Thymus (tissue), 11 donors: ENCODE data around the gene CABP2. TPM values are rescaled to one million over a fixed set of nuclear protein-coding genes. Genes with fewer than 3 reads are reported as not detected.
"Not testable (repeated sequence)": the region's sequence is repeated elsewhere in the genome, so short reads cannot be mapped to it uniquely, and the experiment has no call there.

Source experiments
- DNase-seq, 9 donors: peaks; one replicate each; pipeline ENCODE4 v3.0.0-alpha.2; 2013; ENCODE audit warnings: low spot score in 9 of 9, low read depth in 6 of 9, missing footprints in 1 of 9
- H3K27ac ChIP-seq, 2 donors: one replicate each; pipeline ENCODE4 v1.5.1; 2013; ENCODE audit warnings: control low read depth in 1 of 2, low read depth in 1 of 2, low read length in 1 of 2, mild to moderate bottlenecking in 1 of 2, moderate library complexity in 1 of 2
- H3K27me3 ChIP-seq, 2 donors: one replicate each; pipeline ENCODE4 v1.5.1; 2013; ENCODE audit warnings: low read length in 1 of 2; ENCODE audit not compliant: control insufficient read depth in 2 of 2, insufficient read depth in 1 of 2
- H3K36me3 ChIP-seq, 2 donors: one replicate each; pipeline ENCODE4 v1.5.1; 2013; ENCODE audit warnings: low read length in 1 of 2, mild to moderate bottlenecking in 1 of 2, moderate library complexity in 1 of 2; ENCODE audit not compliant: control insufficient read depth in 2 of 2, insufficient read depth in 2 of 2
- H3K4me1 ChIP-seq, 2 donors: one replicate each; pipeline ENCODE4 v1.5.1; 2013; ENCODE audit warnings: low read length in 2 of 2; ENCODE audit not compliant: control insufficient read depth in 2 of 2, insufficient read depth in 2 of 2
- H3K4me3 ChIP-seq, 2 donors: one replicate each; pipeline ENCODE4 v1.5.1; 2013; ENCODE audit warnings: low read length in 2 of 2, control low read depth in 1 of 2, mild to moderate bottlenecking in 1 of 2
- H3K9me3 ChIP-seq, 2 donors: one replicate each; pipeline ENCODE4 v1.5.1; 2013; ENCODE audit warnings: low read length in 1 of 2, mild to moderate bottlenecking in 1 of 2; ENCODE audit not compliant: control insufficient read depth in 2 of 2, insufficient read depth in 1 of 2
- WGBS: extraction: QIAGEN DNeasy Blood & Tissue Kit; methylation state at CpG from one replicate; pipeline ENCODE4 v1.1.7; 2013; 5-methylcytosine and 5-hydroxymethylcytosine counted together
- polyA plus RNA-seq: library from polyadenylated mRNA; stranded (reverse); fragments of 200-250 nt; gene quantifications from one replicate; pipeline ENCODE4 v1.2.3, GENCODE V29; 2013
- total RNA-seq: library from RNA; stranded (reverse); fragments of 120-200 nt; gene quantifications from one replicate; pipeline ENCODE4 v1.2.4, GENCODE V29; 2013
- donor health status: healthy.

Gene CABP2
- total and polyA plus RNA-seq, 2 donors, result 0.05 to 0.14 TPM

DNA sequence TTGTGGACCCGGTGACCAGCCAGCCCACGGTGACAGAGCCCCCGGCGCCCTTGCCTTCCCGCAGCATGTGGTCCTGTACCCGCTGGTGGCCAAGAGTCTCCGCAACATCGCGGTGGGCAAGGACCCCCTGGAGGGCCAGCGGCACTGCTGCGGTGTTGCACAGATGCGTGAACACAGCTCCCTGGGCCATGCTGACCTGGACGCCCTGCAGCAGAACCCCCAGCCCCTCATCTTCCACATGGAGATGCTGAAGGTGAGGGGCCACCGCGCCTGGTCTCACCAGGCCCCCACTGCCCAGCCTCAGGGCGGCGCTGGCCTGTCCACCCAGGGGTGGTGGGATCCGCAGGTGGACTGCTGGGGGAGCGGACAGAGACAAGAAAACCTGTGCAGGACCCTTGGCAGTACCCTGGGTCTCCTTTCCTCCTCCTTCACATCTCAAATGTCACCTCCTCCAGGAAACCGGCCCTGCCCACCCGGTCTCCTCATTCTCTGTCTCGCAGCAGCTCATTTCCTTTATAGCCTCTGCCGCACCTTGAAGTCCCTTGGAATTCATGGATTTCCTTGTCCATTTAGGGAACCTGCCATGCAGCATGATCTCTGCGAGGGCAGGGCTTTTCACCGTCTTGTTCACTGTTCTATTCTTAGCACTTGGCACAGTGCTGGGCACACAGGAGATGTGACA lies 33.9 kb downstream of the CABP2 start:
- WGBS, result 97% methylated on average over 25 of the region's 25 CpGs
- H3K36me3 ChIP-seq, result peaks cover 70 to 78% of the 10 kb centered on the region in 2 donors
- DNase-seq, result no peak
- H3K4me1 ChIP-seq, result peaks cover 13 to 34% of the 10 kb centered on the region in 2 donors
- H3K9me3 ChIP-seq, result no peaks in the 10 kb centered on the region
- no peaks in the 10 kb centered on the region for H3K27me3 ChIP-seq
- no peak overlapping the region for H3K4me3 ChIP-seq
- H3K27ac ChIP-seq, result no peak overlapping the region

DNA sequence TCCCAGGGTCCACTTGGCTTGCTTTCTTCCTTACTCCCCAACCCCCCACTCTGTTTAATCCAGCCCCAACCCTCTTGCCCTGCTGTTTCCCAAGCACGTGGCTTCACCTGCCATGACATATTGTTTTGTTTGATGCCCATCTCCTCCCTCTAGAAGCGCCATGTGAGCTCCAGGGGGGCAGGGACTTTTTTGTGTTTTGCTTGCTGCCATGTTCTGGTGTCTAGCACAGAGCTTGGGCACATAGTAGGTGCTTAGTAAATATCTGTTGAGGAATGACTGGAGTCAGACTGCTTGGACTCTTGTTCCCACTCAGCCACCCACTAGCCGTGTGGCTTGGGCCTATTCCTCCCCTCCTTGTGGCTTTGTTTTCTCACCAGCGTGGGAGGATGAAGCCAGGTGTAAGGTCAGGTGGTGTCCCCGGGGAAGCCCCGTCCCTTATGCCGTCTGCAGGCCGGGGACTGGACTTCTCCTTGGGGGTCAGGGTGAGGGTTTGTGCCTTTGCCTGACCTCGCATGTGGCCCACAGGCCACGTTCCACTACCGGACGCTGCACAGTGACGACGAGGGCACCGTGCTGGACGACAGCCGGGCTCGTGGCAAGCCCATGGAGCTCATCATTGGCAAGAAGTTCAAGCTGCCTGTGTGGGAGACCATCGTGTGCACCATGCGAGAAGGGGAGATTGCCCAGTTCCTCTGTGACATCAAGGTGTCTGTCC lies 36.6 kb downstream of the CABP2 start:
- Histone ChIP-seq H3K9me3 (peaks cover 0 to 9% of the 10 kb centered on the region in 2 donors), H3K4me3 (no peak overlapping the region), H3K4me1 (peaks cover 17 to 53% of the 10 kb centered on the region in 2 donors), H3K27me3 (no peaks in the 10 kb centered on the region), H3K27ac (peak overlapping the region; percentile 1 to 70), H3K36me3 (peaks cover 43 to 54% of the 10 kb centered on the region in 2 donors)
- 87% methylated on average over 20 of the region's 20 CpGs for WGBS
- no peak for DNase-seq

DNA sequence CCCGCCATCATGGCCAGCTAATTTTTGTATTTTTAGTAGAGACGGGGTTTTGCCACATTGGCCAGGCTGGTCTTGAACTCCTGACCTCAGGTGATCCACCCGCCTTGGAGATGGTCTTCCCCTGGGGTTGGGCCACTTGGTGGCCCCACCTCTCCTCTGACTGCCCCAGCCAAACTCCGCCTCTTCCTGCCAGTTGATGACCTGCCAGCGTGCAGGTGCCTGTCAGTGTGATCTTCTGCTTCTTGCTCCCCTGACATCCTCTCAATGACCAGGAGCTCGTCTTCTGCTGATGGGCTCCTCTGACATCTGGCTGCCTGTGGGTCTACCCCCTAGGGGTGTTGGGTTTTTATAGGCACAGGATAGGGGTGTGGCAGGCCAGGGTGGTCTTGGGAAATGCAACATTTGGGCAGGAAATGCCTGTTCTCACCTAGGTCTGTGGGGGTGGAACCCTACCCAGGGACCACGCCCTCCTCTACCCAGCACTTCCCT lies 37.3 kb downstream of the CABP2 start:
- H3K9me3 ChIP-seq, H3K27me3 ChIP-seq, H3K4me3 ChIP-seq: not testable (repeated sequence)
- Histone ChIP-seq H3K27ac (peak overlapping the region; percentile 51 to 70), H3K36me3 (peaks cover 36 to 47% of the 10 kb centered on the region in 2 donors), H3K4me1 (peaks cover 17 to 53% of the 10 kb centered on the region in 2 donors)
- 75% methylated on average over 7 of the region's 7 CpGs for WGBS
- DNase-seq, result peak in 2 of 9 donors; percentile 40 to 63

DNA sequence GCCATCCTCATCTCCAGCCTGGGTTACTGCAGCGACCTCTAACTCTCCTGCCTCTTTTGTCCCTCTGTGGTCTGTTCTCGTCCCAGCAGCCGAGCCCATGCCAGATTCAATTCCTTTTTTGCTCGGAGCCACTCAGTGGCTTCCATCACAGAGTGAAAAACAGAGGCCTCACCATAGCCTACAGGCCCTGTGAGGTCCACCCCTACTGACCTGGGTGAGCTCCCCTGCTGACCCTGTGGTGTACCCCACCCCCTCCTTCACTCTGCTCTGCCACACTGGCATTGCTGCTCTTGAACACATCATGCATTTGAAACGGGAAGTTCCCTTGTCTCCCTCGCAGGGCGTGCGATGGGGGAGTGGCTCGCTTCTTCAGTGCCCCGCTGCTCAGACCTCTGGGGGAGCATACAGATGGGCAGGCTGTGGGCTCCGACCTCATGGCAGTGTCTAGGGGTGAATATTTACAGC lies 38.4 kb downstream of the CABP2 start:
- peak overlapping the region; percentile 44 to 71 for H3K4me3 ChIP-seq
- WGBS, result 27% methylated on average over 11 of the region's 11 CpGs
- no peaks in the 10 kb centered on the region for H3K27me3 ChIP-seq
- peak in 2 of 9 donors; percentile 55 to 75 for DNase-seq
- H3K9me3 ChIP-seq, result peaks cover 0 to 9% of the 10 kb centered on the region in 2 donors
- peaks cover 17 to 53% of the 10 kb centered on the region in 2 donors for H3K4me1 ChIP-seq
- peaks cover 25 to 36% of the 10 kb centered on the region in 2 donors for H3K36me3 ChIP-seq
- H3K27ac ChIP-seq, result peak overlapping the region; percentile 93 to 100

DNA sequence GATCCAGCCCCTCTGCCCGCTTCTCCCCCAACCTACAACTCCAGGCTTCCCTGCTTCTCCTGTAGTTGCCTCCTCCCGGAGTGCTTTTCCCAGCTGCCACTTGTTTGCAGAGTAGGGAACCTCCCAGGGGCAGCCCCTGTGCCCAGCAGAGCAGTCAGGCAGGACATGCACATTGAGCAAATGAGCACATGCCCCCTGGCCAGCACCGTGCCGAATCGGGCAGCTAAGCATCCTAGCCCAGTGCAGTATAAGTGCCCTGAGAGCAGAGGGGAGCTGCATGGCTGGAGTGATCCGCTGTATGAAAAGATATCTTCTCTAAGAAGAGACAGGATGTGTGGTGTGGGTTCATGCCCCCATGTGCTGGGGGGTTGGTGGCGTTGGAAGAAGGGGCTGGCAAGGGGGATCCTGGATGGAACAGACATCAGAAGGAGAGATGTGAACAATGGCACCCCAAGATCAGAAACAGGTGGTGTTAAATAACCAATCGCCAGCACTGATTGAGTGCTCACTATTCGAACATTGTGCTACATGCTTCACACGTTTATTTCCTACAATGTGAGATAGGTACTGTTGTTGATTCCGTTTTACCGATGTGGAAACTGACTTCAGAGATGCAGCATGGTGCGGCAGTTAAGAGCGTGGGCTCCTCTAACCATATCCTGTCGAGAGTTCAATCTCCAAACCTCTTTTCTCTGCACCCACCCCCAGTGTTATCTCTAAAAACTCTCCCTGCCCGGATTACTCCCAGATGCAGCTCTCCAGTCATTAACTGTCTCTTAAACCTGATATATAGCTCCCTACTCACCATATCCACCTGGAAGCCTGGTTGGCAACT lies 39.2 kb downstream of the CABP2 start:
- H3K27ac ChIP-seq, result peak overlapping the region; percentile 93 to 100
- peak in 4 of 9 donors; percentile 67 to 91 (median 74) for DNase-seq
- H3K36me3 ChIP-seq, result peaks cover 17 to 28% of the 10 kb centered on the region in 2 donors
- peaks cover 0 to 9% of the 10 kb centered on the region in 2 donors for H3K9me3 ChIP-seq
- H3K4me3 ChIP-seq, result peak overlapping the region; percentile 44 to 71
- peaks cover 17 to 45% of the 10 kb centered on the region in 2 donors for H3K4me1 ChIP-seq
- WGBS, result 34% methylated on average over 16 of the region's 16 CpGs
- no peaks in the 10 kb centered on the region for H3K27me3 ChIP-seq

DNA sequence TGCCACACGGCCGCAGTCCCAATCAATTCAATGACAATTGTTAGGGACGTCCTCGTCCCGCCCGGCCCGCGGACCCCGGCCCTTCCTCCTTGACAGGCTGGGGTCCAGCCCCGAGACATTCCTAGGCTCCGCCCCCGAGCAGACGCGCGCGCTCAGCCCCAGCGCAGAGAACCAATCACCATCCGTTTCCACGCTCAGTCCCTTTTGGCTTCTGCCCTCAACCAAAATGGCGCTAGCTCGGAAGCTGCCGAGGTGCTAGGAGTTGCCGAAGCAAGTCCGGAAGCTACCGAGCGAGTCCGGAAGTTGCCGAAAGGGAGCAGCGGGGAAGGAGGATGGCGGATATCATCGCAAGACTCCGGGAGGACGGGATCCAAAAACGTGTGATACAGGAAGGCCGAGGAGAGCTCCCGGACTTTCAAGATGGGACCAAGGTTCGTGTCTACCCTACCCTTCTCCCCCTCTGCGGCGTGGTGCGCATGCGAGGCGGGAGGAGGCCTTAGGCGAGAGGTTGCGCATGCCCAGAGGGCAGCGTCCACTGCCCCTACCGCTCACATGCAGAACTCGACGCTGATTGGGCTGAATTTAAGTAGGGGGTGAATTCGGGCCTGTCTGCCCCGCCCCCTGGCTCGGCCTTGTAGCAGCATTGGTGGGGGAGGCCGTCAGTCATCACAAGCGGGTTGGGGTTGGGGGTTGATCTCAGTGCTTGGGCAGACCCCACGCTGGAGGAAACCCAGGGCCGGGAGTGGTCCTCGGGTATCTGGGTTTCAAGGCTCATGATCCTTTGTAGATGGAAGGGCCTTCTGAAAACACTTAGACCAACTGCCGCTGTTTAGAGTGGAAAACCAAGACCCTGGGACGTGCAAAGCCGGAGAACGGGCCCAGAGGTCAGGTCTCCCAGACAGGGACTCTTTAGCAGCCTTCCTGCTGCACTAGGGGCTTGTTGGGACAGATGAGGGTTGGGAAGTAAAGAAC lies 40.1 kb downstream of the CABP2 start, which contains the start of gene AIP:
TSS of gene AIP (plus strand) at position 200 of the 972 bp plus-strand sequence. CDS start at position 333, 133 bp downstream.
- Histone ChIP-seq H3K27ac (peak within 1 kb of the TSS; percentile 93 to 100), H3K9me3 (peaks cover 0 to 9% of the 10 kb centered on the region in 2 donors), H3K36me3 (peaks cover 7 to 19% of the 10 kb centered on the region in 2 donors), H3K4me1 (peaks cover 17 to 44% of the 10 kb centered on the region in 2 donors), H3K27me3 (no peaks in the 10 kb centered on the region), H3K4me3 (peak within 1 kb of the TSS; percentile 44 to 71)
- peak; percentile 98 to 100 (median 99) for DNase-seq
- 10% methylated on average over 60 of the region's 60 CpGs for WGBS

DNA sequence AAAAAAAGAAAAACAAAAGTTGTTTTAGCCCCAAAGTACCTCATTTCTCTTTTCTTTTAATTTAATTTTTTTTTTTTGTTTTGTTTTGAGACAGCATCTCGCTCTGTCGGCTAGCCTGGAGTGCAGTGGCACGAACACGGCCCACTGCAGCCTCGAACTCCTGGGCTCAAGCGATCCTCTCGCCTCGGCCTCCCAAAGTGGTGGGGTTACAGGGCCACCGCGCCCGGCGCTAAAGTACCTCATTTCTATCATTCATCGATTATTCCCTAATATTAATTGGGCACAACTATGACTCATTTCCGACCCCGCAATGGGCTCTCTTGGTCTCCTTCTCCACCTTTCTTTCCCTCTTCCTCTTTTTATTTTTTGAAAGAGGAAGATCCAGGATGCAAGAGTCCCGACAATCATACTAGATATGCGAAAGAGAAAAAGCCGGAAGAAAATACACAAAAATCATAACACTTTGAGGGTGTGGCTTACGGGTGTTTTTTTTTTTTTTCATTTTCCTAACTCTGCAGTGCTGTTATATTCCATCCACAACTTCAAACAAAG lies 40.9 kb downstream of the CABP2 start:
- Histone ChIP-seq H3K4me1 (peaks cover 17 to 44% of the 10 kb centered on the region in 2 donors), H3K27ac (peak overlapping the region; percentile 93 to 100), H3K27me3 (no peaks in the 10 kb centered on the region), H3K4me3 (peak overlapping the region; percentile 44 to 71), H3K36me3 (peaks cover 4 to 11% of the 10 kb centered on the region in 2 donors), H3K9me3 (peaks cover 0 to 9% of the 10 kb centered on the region in 2 donors)
- peak in 1 of 9 donors; percentile 50 for DNase-seq
- 40% methylated on average over 19 of the region's 19 CpGs for WGBS
